ENCODE measurements around the gene PAM. TPM values are rescaled to one million over a fixed set of nuclear protein-coding genes. Genes with fewer than 3 reads are reported as not detected.
A peak's percentile ranks its signal among the peaks of the same experiment; 100 is the strongest.
"Not testable (repeated sequence)": the region's sequence is repeated elsewhere in the genome, so short reads cannot be mapped to it uniquely, and the experiment has no call there.

PAM gene
- total RNA-seq, 3 donors from 2014 or later = 159 to 227 (median 193) TPM

DNA sequence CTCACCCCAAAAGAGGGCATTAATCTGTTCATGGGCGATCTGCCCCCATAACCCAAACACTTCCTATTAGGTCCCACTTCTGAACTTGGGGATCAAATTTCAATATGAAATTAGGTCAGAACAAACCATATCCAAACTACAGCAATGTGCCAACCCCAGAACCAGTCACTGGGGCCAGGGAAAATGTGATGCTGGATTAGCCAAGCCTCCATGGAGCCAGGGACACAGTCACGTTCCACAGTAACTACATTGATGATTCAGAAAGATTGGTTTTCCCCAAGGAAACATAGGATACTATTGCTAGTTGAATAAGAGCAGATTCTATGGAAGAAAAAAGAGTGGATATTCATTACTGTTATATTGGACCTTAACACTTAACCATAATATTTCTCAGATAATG lies 280.6 kb downstream of the PAM start:
- H3K4me1 ChIP-seq = no peaks in the 10 kb centered on the region
- DNase-seq (ENCODE audit: low spot score in 2 of 2) = no peak
- no peaks in the 10 kb centered on the region for H3K36me3 ChIP-seq
- H3K4me3 ChIP-seq = no peak overlapping the region
- intact Hi-C loops (cut with DNase I; ENCODE audit: low total_unique reads) = no loop called here
- H3K27me3 ChIP-seq = no peaks in the 10 kb centered on the region
- peaks cover 0 to 13% of the 10 kb centered on the region in 2 donors for H3K9me3 ChIP-seq
- H3K27ac ChIP-seq = no peak overlapping the region
- TF ChIP-seq POLR2AphosphoS5 (IDR thresholded peaks at IDR 0.05) = no peak
- no peak for TF ChIP-seq POLR2A (IDR thresholded peaks at IDR 0.05)
- TF ChIP-seq, protein P1, sequence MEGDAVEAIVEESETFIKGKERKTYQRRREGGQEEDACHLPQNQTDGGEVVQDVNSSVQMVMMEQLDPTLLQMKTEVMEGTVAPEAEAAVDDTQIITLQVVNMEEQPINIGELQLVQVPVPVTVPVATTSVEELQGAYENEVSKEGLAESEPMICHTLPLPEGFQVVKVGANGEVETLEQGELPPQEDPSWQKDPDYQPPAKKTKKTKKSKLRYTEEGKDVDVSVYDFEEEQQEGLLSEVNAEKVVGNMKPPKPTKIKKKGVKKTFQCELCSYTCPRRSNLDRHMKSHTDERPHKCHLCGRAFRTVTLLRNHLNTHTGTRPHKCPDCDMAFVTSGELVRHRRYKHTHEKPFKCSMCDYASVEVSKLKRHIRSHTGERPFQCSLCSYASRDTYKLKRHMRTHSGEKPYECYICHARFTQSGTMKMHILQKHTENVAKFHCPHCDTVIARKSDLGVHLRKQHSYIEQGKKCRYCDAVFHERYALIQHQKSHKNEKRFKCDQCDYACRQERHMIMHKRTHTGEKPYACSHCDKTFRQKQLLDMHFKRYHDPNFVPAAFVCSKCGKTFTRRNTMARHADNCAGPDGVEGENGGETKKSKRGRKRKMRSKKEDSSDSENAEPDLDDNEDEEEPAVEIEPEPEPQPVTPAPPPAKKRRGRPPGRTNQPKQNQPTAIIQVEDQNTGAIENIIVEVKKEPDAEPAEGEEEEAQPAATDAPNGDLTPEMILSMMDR (IDR thresholded peaks at IDR 0.05) = no peak

DNA sequence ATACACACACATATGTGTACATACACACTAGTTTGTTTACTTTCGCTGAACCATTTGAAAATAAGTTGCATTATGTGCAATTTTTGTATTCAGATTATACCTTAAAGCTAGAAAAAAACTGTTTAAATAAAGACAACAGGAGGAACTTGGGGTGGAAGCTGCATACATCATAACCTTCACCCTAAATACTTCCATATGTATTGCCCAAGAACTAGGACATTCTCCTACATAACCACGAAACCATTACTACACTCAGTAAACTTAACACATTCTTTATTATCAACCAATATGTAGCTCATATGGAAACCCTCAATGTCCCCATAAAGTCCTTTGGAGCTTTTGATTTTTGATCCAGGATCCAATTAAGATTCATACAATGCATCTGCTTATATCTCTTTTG lies 281.5 kb downstream of the PAM start:
- Histone ChIP-seq H3K36me3 (no peaks in the 10 kb centered on the region), H3K27ac (no peak overlapping the region), H3K4me1 (no peaks in the 10 kb centered on the region), H3K4me3 (no peak overlapping the region), H3K27me3 (no peaks in the 10 kb centered on the region), H3K9me3 (peaks cover 0 to 13% of the 10 kb centered on the region in 2 donors)
- no peak for DNase-seq (ENCODE audit: low spot score in 2 of 2)
- intact Hi-C loops (cut with DNase I; ENCODE audit: low total_unique reads) = no loop called here
- TF ChIP-seq, protein P1 (IDR thresholded peaks at IDR 0.05) = no peak
- TF ChIP-seq POLR2AphosphoS5 (IDR thresholded peaks at IDR 0.05) (no peak), POLR2A (IDR thresholded peaks at IDR 0.05) (no peak)

DNA sequence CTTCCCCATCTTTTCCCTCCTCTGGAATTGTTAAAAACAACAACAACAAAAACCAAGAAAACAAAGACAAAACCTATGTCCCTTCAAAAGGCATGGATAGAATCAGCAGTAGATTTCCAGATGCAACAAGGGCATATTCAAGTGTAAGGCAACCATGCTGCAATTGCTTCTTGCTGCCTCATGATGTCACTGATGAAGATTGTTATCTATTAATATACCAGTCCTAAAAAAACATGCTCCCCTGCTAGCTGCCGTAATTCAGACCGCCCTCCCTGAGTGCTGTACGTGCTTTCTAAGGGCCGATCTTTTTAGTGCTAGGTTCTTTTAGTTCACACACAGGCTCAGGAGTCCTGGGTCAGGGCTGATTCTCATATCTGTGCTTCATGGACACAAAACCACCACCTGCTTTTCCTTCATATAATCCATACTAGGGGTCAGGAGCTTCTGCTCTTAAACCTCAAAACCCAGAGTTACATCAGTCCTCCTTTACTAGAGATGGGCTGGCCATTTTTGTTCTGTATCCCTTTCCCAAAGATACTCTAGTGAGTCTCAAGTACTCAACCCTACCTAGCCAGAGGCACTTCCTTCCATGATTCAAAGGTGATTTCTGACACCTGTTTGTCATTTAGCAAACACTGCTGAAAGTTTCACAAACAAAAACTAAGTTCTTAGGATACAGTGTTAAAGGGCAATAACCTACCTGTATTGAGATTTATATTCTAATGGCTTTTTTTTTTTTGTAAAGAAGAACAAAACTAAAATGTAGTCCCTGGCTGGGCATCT lies 282.8 kb downstream of the PAM start:
- Histone ChIP-seq H3K4me1 (no peaks in the 10 kb centered on the region), H3K27ac (no peak overlapping the region), H3K36me3 (no peaks in the 10 kb centered on the region), H3K4me3 (no peak overlapping the region), H3K9me3 (peaks cover 0 to 13% of the 10 kb centered on the region in 2 donors), H3K27me3 (no peaks in the 10 kb centered on the region)
- intact Hi-C loops (cut with DNase I; ENCODE audit: low total_unique reads) = no loop called here
- TF ChIP-seq, protein P1 (IDR thresholded peaks at IDR 0.05) = no peak
- no peak for TF ChIP-seq POLR2A (IDR thresholded peaks at IDR 0.05)
- TF ChIP-seq POLR2AphosphoS5 (IDR thresholded peaks at IDR 0.05) = no peak
- DNase-seq (ENCODE audit: low spot score in 2 of 2) = no peak

DNA sequence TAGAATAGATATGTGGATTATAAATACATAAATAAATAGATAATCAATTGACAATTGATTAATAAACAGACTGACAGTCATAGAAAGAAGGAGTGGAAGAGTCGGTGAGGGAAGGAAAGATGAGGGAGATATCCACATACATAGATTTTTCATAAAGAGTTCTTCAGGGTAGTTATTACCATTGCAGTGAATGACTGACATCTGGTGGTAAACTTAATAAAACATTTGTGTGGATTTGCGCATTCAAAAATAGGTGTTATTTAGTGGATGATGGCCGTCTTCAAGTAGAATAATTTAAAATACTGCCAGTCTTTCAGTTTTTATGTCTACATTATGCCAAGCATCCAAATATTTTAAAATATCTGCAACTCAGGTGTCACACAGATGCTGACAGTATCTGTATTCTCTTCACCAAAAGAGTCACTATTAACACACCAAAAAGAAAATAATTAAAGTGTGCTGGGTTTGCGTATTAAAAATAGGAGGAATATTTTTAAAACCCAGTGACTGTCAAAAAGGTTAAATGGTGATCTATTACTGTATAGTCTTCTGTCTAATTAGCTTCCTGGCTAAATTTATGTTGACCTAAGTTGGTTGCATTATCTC lies 286.1 kb downstream of the PAM start:
- Histone ChIP-seq H3K4me3 (no peak overlapping the region), H3K27ac (no peak overlapping the region), H3K36me3 (no peaks in the 10 kb centered on the region), H3K27me3 (no peaks in the 10 kb centered on the region), H3K9me3 (no peaks in the 10 kb centered on the region), H3K4me1 (no peaks in the 10 kb centered on the region)
- intact Hi-C loops (cut with DNase I; ENCODE audit: low total_unique reads) = no loop called here
- no peak for DNase-seq (ENCODE audit: low spot score in 2 of 2)
- TF ChIP-seq POLR2A (IDR thresholded peaks at IDR 0.05) = no peak
- TF ChIP-seq, protein P1 (IDR thresholded peaks at IDR 0.05) = peak; percentile 26 to 57 (median 37)

DNA sequence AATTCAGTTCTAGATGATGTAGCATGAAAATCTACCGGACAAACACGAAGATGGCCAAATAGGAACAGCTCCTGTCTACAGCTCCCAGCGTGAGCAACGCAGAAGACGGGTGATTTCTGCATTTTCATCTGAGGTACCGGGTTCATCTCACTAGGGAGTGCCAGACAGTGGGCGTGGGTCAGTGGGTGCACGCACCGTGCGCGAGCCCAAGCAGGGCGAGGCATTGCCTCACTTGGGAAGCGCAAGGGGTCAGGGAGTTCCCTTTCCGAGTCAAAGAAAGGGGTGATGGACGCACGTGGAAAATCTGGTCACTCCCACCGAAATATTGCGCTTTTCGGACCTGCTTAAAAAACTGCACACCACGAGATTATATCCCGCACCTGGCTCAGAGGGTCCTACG lies 291.6 kb downstream of the PAM start:
- H3K27ac ChIP-seq; DNase-seq (ENCODE audit: low spot score in 2 of 2); H3K4me1 ChIP-seq; H3K9me3 ChIP-seq; H3K36me3 ChIP-seq; H3K4me3 ChIP-seq; H3K27me3 ChIP-seq; intact Hi-C loops (cut with DNase I; ENCODE audit: low total_unique reads): not testable (repeated sequence)

All from breast epithelium (tissue), 4 donors.